ENCODE data around the gene LPAR3.

LPAR3 gene, protein sequence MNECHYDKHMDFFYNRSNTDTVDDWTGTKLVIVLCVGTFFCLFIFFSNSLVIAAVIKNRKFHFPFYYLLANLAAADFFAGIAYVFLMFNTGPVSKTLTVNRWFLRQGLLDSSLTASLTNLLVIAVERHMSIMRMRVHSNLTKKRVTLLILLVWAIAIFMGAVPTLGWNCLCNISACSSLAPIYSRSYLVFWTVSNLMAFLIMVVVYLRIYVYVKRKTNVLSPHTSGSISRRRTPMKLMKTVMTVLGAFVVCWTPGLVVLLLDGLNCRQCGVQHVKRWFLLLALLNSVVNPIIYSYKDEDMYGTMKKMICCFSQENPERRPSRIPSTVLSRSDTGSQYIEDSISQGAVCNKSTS

GRCh38 chr1:84892705-84893618, at the start of gene LPAR3:
Gene LPAR3 (minus strand): TSS chr1:84893206. CDS start chr1:84866120, 27,086 bp downstream.
- H3K27ac ChIP-seq: peak within 1 kb of the TSS; percentile 70

GRCh38 chr1:84941843-84942242, 48.8 kb upstream of the LPAR3 start:
- TF ChIP-seq ZFX (IDR thresholded peaks at IDR 0.05): no peak
- TF ChIP-seq, protein P1, sequence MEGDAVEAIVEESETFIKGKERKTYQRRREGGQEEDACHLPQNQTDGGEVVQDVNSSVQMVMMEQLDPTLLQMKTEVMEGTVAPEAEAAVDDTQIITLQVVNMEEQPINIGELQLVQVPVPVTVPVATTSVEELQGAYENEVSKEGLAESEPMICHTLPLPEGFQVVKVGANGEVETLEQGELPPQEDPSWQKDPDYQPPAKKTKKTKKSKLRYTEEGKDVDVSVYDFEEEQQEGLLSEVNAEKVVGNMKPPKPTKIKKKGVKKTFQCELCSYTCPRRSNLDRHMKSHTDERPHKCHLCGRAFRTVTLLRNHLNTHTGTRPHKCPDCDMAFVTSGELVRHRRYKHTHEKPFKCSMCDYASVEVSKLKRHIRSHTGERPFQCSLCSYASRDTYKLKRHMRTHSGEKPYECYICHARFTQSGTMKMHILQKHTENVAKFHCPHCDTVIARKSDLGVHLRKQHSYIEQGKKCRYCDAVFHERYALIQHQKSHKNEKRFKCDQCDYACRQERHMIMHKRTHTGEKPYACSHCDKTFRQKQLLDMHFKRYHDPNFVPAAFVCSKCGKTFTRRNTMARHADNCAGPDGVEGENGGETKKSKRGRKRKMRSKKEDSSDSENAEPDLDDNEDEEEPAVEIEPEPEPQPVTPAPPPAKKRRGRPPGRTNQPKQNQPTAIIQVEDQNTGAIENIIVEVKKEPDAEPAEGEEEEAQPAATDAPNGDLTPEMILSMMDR (conservative IDR thresholded peaks at IDR 0.05): no peak
- H3K27ac ChIP-seq: no peak overlapping the region

More at GRCh38 chr1:84892705-84893618, at the start of gene LPAR3:
- TF ChIP-seq, protein P1 (conservative IDR thresholded peaks at IDR 0.05): peak; percentile 26
- no peak for TF ChIP-seq ZFX (IDR thresholded peaks at IDR 0.05)

GRCh38 chr1:84940481-84940880, 47.5 kb upstream of the LPAR3 start:
- no peak overlapping the region for H3K27ac ChIP-seq
- TF ChIP-seq ZFX (IDR thresholded peaks at IDR 0.05): no peak
- TF ChIP-seq, protein P1 (conservative IDR thresholded peaks at IDR 0.05): no peak

DNA sequence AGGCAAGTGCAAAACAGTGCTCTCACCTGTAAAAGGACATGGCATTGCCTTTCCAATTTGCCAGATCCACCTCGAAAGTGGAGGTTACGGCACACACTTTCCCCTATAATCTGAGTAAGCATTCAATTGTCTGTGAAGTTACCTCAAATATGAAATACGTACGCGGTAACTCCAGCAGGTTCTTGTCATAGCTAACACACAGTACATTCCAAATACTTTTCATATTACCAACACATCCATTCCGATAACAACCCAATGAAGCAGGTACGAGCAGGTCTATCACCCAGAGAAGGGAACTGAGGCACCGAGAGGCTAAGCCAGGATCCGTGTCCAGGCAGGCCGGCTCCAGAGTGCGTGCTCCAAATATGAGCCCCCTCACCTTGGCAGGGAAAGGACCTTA, 46.8 kb upstream of the LPAR3 start:
- H3K27ac ChIP-seq: no peak overlapping the region
- TF ChIP-seq, protein P1 (conservative IDR thresholded peaks at IDR 0.05): no peak
- no peak for TF ChIP-seq ZFX (IDR thresholded peaks at IDR 0.05)

GRCh38 chr1:84939151-84939550, 46.1 kb upstream of the LPAR3 start:
- TF ChIP-seq, protein P1 (conservative IDR thresholded peaks at IDR 0.05): no peak
- no peak for TF ChIP-seq ZFX (IDR thresholded peaks at IDR 0.05)
- H3K27ac ChIP-seq: no peak overlapping the region

DNA sequence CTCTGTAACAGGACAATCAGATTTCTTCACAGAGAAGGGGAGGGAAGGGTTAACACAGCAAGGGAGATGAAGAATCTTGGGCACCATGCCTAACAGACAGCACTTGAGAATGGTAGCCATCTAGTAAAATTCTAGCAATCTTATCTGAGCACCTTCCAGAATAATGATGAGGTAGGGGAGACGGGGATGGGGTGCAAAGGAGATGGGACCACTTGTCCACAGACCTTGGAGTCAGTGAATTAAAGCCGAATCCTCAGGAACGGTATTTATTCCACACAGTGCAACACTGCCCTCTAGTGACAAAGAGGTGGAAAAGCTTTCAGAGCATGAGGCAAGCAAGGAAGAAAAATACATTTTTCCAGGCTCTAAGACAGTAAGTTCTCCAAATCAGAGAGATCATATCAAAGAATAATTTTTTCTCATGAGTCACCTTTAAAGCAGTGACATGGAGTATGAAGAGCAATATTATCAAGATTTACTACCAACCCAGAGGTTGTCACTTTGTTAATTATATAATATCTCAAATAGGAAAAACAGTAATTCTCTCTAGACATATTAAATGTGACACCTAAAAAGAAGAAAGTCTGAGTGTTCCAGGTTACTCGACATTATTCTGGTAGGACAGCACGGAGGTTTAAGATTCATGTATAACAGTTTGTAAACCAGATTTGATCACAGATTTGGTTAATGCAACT, 43.3 kb upstream of the LPAR3 start:
- no peak for TF ChIP-seq ZFX (IDR thresholded peaks at IDR 0.05)
- TF ChIP-seq, protein P1 (conservative IDR thresholded peaks at IDR 0.05): peak; percentile 96
- no peak overlapping the region; the same call in 1 of the 2 replicates for H3K27ac ChIP-seq
